ENCODE results near the gene CARMIL1.

Gene CARMIL1

DNA sequence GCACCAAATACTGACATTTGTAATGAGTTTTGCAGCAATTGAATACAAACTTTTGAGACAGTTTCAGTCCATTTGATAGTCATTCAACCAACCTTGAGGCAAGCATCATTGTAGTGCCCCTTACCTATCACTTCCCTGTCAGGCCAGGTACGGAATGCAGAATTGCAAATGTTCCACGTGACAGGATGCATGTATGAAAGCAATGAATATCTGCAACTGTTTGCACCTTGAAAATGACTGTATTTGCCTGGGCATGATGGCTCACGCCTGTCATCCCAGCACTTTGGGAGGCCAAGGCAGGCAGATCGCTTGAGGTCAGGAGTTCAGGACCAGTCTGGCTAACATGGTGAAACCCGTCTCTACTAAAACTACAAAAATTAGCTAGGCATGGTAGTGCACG lies 226.8 kb downstream of the CARMIL1 start:
- Mint-ChIP-seq H3K4me3 (no peak overlapping the region), H3K9me3 (no peaks in the 10 kb centered on the region), H3K27ac (no peak overlapping the region), H3K36me3 (peaks cover 14% of the 10 kb centered on the region), H3K27me3 (no peaks in the 10 kb centered on the region), H3K4me1 (peaks cover 3% of the 10 kb centered on the region)

DNA sequence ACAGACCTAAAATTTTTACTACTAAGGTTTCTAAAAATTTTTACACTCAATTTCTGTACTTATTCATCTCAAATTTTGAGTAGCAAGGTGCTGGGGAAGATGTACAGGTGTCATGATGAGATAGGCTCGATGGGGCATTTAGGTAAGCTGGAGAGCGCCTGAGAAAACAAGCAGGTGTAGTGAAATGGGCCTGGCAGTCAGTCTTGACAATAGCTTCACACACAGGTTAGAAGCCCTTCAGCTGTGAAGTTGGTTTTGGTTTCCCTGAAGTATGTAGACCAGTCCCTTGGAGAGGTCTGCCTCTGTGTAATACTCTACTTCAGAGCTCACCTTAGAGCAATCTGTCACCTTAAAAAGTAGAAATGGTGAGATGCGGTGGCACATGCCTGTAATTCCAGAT lies 228.9 kb downstream of the CARMIL1 start:
- Mint-ChIP-seq H3K9me3 (no peaks in the 10 kb centered on the region), H3K4me3 (no peak overlapping the region), H3K36me3 (peaks cover 12% of the 10 kb centered on the region), H3K4me1 (peaks cover 3% of the 10 kb centered on the region), H3K27me3 (no peaks in the 10 kb centered on the region), H3K27ac (no peak overlapping the region)

DNA sequence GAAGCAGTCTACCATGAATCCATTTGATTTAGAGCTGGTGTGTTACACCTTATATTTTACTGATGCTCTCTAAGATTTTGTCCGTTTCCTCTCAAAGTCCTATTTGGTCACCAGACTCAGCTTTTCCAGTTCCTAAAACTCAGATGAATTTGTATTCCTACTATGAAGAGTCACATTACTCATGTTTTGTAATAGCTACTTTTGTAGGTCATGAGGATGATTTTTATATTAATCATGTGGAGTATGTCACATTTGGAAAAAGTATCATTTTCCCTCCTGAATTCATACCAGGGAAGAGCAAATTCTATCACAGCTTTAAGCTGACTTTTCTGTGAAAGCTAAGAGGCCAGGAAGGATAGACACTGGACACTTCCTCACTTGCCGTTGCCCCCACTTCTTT lies 232.2 kb downstream of the CARMIL1 start:
- H3K27ac Mint-ChIP-seq = no peak overlapping the region
- no peak overlapping the region for H3K4me3 Mint-ChIP-seq
- H3K36me3 Mint-ChIP-seq = peaks cover 7% of the 10 kb centered on the region
- H3K9me3 Mint-ChIP-seq = no peaks in the 10 kb centered on the region
- H3K27me3 Mint-ChIP-seq = no peaks in the 10 kb centered on the region
- H3K4me1 Mint-ChIP-seq = no peaks in the 10 kb centered on the region

DNA sequence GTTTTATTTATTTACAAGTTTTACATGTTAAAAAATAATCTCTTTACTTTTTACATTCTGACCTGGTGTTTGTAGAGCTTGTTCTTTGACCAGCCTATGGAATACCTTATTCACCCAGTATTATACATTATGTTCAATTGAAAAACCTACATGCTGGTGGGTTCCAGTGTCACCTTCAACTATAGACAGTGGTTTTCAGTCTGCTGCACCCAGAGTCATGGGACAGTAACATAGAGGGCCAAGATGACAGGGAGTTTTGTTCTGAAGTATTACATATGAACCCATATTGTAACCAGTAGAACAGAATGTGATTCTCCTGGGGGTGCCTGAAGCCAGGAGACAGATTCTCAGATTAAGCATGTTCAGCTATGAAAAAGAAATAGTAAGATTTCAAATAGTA lies 233.4 kb downstream of the CARMIL1 start:
- no peaks in the 10 kb centered on the region for H3K27me3 Mint-ChIP-seq
- peaks cover 3% of the 10 kb centered on the region for H3K36me3 Mint-ChIP-seq
- no peak overlapping the region for H3K27ac Mint-ChIP-seq
- no peaks in the 10 kb centered on the region for H3K4me1 Mint-ChIP-seq
- H3K9me3 Mint-ChIP-seq = no peaks in the 10 kb centered on the region
- no peak overlapping the region for H3K4me3 Mint-ChIP-seq

DNA sequence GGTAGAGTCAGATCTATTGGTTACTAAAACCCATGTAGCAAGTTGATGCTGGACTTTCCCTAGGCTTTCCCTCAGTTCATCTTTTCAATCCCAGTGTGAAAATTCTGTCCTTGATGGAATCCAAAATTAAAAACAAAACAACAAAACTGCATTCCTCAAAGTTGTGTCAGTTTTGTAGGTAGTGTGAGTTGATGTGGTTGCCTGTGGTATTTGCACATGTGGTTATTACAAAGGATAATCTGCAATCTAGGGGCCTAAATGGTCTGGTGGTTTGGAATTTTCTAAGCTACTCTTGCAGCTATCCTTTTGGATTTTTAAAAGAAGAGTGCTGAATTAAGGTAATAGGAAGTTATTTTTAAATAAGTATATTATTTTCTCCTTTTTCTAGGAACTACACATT lies 240.7 kb downstream of the CARMIL1 start:
- Mint-ChIP-seq H3K27me3 (no peaks in the 10 kb centered on the region), H3K4me1 (no peaks in the 10 kb centered on the region), H3K4me3 (no peak overlapping the region), H3K27ac (no peak overlapping the region), H3K36me3 (peaks cover 12% of the 10 kb centered on the region), H3K9me3 (no peaks in the 10 kb centered on the region)

DNA sequence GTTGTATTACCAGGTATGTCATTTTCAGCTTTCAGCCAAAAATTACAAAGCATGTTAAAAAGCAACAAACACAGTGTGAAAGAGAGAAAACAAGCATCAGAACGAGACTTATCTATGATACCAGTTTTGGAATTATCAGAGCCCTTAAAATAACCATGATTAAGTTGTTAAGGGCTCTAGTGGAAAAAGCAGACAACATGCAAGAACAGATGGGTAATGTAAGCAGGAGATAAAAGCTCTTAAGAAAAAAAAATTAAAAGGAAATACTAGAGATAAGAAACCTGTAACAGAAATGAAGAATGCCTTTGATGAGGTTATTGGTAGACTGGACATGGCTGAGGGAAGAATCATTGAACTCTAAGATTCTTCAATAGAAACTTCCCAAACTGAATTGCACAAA lies 245.4 kb downstream of the CARMIL1 start:
- peaks cover 15% of the 10 kb centered on the region for H3K36me3 Mint-ChIP-seq
- H3K27ac Mint-ChIP-seq = peak overlapping the region; percentile 1
- H3K27me3 Mint-ChIP-seq = no peaks in the 10 kb centered on the region
- H3K9me3 Mint-ChIP-seq = no peaks in the 10 kb centered on the region
- H3K4me3 Mint-ChIP-seq = no peak overlapping the region
- H3K4me1 Mint-ChIP-seq = no peaks in the 10 kb centered on the region

DNA sequence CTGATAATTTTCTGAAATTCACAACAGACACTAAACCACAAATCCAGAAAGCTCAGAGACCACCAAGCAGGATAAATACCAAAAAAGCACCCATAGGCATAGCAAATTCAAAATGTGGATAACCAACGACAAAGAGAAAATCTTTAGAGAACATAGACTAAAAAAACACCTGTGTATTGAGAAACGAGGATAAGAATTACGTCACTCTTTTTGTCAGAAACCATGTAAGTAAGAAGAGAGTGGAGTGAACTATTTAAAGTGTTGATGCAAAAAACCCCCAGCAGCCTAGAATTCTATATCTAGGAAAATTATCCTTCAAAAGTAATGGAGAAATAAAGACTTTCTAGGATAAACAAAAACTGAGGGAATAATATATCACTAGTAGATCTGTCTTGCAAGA lies 245.9 kb downstream of the CARMIL1 start:
- H3K27me3 Mint-ChIP-seq = no peaks in the 10 kb centered on the region
- peaks cover 15% of the 10 kb centered on the region for H3K36me3 Mint-ChIP-seq
- H3K27ac Mint-ChIP-seq = no peak overlapping the region
- no peaks in the 10 kb centered on the region for H3K9me3 Mint-ChIP-seq
- H3K4me1 Mint-ChIP-seq = no peaks in the 10 kb centered on the region
- H3K4me3 Mint-ChIP-seq = no peak overlapping the region

DNA sequence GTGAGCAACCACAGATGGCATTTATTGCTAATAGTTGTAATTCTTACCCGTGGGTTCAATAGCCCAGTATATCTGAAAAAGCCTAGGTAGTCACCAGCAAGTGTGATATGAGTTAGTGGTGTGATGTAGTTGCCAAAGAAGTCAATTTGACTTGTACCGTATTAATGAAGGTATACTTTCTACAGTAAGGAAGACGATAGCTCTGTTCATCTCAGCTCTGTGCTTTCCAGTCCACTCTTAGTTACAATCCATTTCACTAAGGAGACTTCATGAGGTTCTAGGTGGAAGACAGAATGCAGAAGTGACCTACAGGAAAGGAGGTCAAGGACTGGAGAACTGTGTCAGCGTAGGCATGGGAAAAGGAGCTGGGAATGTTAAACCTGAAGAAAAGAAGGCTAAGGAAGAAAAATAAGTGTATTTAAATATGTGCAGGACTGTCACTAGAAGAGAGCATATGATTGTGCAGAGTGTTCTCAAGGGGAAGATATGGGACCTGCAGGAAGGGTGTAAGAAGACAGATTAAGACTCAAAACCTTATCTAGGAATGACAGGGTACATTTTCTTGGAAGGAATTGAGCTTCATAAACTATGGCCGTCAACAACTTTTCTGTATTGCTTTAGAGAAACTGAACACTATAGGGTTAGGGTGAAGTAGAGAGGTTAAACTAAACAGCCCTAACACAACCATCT lies 255.9 kb downstream of the CARMIL1 start:
- Mint-ChIP-seq H3K4me1 (no peaks in the 10 kb centered on the region), H3K27ac (no peak overlapping the region), H3K36me3 (peaks cover 16% of the 10 kb centered on the region)

DNA sequence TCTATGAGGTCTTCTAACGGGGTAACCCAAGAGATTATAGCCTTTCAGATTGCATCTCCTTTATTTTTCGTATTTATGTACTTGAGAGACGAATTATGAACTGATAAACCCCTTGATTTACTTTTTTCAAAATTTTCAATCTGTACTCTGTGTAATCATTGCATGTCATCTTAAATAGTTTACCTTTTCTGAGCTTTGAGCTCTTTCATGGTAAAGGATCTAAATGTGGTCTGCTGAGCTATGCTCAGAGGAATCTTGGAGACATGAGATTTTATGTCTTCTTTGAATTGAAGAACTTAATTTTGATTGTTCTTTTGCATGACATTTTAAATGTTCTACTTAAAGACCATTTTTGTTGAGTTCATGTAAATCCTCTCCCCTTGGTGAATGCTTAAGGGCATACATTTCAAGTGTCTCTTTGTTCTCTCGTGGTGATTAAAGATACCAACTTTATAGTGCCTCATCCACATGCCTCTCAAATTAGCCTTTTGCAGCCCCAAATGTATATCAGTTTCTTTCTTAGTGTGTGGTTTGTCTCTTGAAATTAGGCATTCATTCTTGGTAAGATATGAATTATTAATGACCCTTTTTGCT lies 256.6 kb downstream of the CARMIL1 start:
- Mint-ChIP-seq H3K4me3 (no peak overlapping the region), H3K27me3 (no peaks in the 10 kb centered on the region), H3K9me3 (no peaks in the 10 kb centered on the region), H3K36me3 (peaks cover 21% of the 10 kb centered on the region), H3K27ac (no peak overlapping the region), H3K4me1 (no peaks in the 10 kb centered on the region)

More for the DNA sequence above, 255.9 kb downstream of the CARMIL1 start:
- Mint-ChIP-seq H3K9me3 (no peaks in the 10 kb centered on the region), H3K27me3 (no peaks in the 10 kb centered on the region), H3K4me3 (no peak overlapping the region)

DNA sequence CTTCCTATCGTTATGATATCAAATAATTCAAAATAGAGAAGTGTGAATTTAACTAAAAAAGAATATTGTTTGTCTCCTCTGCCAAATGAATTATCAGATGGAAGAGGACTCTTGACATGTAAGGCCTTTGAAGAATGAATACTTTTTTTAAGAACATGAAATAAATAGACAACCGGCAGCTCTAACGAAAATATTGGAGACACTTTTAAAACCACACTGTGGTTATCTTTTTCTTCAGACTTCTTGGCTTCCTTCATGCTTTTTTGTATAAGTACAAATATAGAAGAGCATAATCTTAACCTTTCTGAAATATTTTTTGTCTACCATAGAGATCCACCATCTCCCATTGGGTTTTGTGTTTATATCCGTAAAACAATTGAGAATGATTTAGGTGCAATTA lies 257.6 kb downstream of the CARMIL1 start:
- Mint-ChIP-seq H3K4me1 (no peaks in the 10 kb centered on the region), H3K9me3 (no peaks in the 10 kb centered on the region), H3K4me3 (no peak overlapping the region), H3K27me3 (no peaks in the 10 kb centered on the region), H3K36me3 (peaks cover 24% of the 10 kb centered on the region), H3K27ac (no peak overlapping the region)

DNA sequence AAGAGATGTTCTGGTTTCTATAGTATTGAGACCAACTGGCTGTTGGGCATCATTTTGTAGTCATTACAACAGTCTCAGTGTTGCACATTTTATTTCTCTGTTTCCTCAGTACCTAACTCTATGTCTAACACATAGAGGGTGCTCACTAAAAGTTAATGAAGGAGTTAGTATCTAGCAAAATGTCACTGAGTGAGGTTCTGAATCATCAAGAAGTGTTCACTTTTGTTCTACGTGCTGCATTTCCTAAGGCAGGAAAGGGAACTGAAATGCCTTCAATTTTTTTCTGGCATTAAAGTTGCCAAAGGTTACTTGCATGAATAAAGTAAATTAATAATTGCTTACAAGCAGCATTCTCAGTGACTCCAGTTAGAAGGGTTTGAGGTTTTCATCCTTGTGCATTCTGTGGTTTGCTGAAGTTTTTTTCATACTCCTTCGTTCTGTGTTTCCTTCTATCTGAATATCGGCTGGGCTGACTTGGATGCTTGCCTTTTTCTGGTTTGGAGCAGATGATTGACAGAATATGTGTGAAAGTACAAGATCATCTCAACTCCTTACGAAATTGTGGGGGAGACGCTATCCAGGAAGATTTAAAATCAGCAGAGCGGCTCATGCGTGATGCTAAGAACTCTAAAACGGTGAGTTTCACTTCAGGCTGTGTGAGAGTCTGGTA lies 258.3 kb downstream of the CARMIL1 start:
- H3K9me3 Mint-ChIP-seq = no peaks in the 10 kb centered on the region
- peaks cover 26% of the 10 kb centered on the region for H3K36me3 Mint-ChIP-seq
- no peak overlapping the region for H3K27ac Mint-ChIP-seq
- no peak overlapping the region for H3K4me3 Mint-ChIP-seq
- no peaks in the 10 kb centered on the region for H3K27me3 Mint-ChIP-seq
- H3K4me1 Mint-ChIP-seq = no peaks in the 10 kb centered on the region

DNA sequence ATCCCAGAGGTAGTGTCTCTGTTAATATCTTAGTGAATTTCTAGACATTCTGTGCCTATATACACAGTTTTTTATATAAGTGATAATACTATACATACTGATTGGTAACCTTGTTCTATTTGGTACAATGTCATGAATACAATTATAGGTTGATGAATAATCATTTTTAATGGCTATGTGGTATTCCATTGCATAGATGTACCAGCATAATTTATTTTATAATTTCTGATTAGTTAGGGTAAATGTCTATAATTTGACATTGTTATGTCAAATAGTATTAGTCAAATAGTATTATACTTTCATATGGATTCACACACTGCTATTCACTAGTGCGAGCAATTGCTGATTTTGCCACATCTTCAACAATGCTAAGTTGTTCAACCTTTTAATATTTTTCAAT lies 262.1 kb downstream of the CARMIL1 start:
- H3K27me3 Mint-ChIP-seq = no peaks in the 10 kb centered on the region
- no peak overlapping the region for H3K27ac Mint-ChIP-seq
- H3K36me3 Mint-ChIP-seq = peaks cover 18% of the 10 kb centered on the region
- no peaks in the 10 kb centered on the region for H3K4me1 Mint-ChIP-seq
- H3K9me3 Mint-ChIP-seq = no peaks in the 10 kb centered on the region
- H3K4me3 Mint-ChIP-seq = no peak overlapping the region

DNA sequence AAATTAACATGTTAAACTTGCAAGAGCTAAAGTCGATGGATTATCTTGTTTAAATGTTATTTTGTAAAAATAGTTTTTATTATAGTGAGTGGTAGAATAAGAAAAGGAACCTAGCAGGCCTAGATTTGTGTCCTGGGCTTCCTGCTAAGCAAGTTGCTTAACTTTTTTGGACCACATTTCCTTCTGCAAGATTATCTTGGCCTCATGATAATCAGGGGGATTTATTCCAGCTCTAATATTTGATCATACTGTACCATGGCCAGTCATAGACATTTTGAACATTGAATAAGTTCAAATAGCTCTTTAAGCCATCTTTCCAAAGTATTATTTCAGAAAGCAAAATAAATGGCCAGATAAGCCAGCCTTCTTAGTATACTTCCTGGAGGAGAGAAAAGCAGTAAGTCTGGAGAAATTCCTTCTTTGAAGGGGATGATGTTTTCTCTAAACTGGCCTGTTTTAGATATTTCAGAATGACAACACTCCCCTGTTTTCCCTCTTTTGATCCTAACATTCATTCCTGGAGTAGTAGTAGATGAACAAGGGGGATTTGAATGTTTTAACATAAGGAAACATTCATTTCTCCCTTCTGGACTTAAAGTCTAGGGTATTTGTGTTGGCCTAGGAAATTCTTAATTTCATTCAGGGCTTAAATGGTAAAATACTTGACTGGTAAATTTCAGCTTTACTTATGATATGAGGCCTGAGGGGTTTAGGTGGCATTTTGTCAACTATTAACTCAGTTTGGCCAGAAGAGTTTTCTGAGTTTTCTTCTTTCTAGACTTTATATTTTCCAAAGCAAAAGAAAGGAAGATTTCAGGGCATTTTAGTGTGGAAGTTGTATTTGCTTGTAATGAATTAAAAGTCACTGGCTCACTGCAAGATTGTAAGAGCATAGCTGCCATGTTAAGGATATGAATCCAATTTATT lies 264.1 kb downstream of the CARMIL1 start:
- Mint-ChIP-seq H3K4me3 (no peak overlapping the region), H3K27ac (no peak overlapping the region), H3K36me3 (peaks cover 18% of the 10 kb centered on the region), H3K4me1 (no peaks in the 10 kb centered on the region), H3K27me3 (no peaks in the 10 kb centered on the region), H3K9me3 (no peaks in the 10 kb centered on the region)

DNA sequence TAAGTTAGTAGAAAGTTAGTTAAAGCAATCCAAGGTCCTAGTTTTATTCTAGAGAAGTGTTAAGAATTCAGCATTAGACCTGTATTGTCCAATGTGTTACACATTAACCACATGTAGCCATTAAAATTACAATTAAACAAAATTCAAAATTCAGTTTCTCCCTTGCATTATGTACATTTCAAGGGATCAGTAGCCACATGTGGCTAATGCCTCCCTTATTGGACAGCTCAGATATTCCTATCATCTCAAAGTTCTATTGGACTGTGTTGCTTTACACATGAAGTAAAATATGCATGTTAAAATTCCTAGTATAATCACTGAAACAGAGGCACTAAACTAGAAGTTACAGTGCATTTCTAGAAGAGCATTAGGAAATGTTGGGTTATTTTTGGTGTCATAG lies 265.7 kb downstream of the CARMIL1 start:
- Mint-ChIP-seq H3K4me3 (no peak overlapping the region), H3K27me3 (no peaks in the 10 kb centered on the region), H3K4me1 (no peaks in the 10 kb centered on the region), H3K27ac (no peak overlapping the region), H3K36me3 (peaks cover 12% of the 10 kb centered on the region), H3K9me3 (no peaks in the 10 kb centered on the region)

DNA sequence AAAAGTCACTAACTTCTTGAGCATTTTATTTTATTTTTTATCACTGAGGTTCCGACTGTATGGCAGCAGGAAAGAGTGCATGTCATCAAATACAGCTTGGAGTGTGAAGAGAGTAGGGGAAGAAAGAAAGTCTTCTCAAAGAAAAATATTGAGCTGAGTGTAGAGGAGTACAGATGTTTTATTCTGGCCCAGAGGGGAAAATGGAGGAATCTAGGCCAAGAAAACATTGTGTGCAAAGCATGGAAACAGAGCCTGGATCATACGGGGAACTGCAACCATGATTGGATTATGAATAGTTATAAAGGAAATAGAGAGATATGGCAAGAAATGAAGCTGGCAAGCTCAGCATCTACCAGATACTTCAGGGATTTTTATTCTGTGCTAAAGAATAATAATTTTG lies 268.6 kb downstream of the CARMIL1 start:
- no peak overlapping the region for H3K27ac Mint-ChIP-seq
- H3K27me3 Mint-ChIP-seq = no peaks in the 10 kb centered on the region
- no peak overlapping the region for H3K4me3 Mint-ChIP-seq
- no peaks in the 10 kb centered on the region for H3K9me3 Mint-ChIP-seq
- H3K4me1 Mint-ChIP-seq = no peaks in the 10 kb centered on the region
- no peaks in the 10 kb centered on the region for H3K36me3 Mint-ChIP-seq

DNA sequence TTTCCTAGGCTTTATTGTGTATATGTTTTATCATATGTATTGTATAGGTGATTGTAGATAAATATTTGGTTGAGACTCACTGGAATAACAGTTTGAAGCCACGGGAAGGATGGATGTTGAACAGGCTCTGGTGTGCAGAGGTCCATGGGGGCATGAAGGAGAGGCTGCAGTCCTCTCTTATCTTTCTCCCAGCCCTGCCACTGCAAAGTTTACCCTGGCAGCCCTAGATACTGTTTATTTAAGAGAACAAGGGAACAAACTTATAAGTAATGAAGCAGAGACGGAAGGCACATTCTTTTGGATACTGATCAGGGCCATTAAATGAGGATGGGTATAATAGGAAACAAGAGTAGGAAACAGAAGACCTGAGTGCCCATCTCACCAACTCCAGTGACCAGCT lies 269.3 kb downstream of the CARMIL1 start:
- Mint-ChIP-seq H3K4me1 (no peaks in the 10 kb centered on the region), H3K36me3 (no peaks in the 10 kb centered on the region), H3K4me3 (no peak overlapping the region), H3K27me3 (no peaks in the 10 kb centered on the region), H3K27ac (no peak overlapping the region), H3K9me3 (no peaks in the 10 kb centered on the region)
